HepG2 (cell line): ENCODE measurements around the gene ADAMTS2.

Experiments used
- ARID2 ChIP-seq: sonication (generic); formaldehyde crosslinking; IDR thresholded peaks from 2 replicates; pipeline ENCODE4 v1.8.1; 2022; ENCODE audit warnings: mild to moderate bottlenecking, missing genetic modification reagents, borderline replicate concordance
- CTCF ChIP-seq: sonication (generic); formaldehyde crosslinking; IDR thresholded peaks from 2 replicates; pipeline ENCODE4 v1.5.0; 2020; ENCODE audit warnings: mild to moderate bottlenecking, missing genetic modification reagents, moderate library complexity
- KMT2A ChIP-seq: sonication (generic); formaldehyde crosslinking; IDR thresholded peaks from 2 replicates; pipeline ENCODE4 v1.4.0; 2020; ENCODE audit warnings: missing genetic modification reagents
- MYC ChIP-seq: sonication (generic); formaldehyde crosslinking; IDR thresholded peaks from 2 replicates; pipeline ENCODE4 v1.9.0; 2021; ENCODE audit warnings: missing genetic modification reagents, borderline replicate concordance
- NFE2L1 ChIP-seq: sonication (generic); formaldehyde crosslinking; IDR thresholded peaks from 2 replicates; pipeline ENCODE4 v1.4.0; 2020; ENCODE audit warnings: missing genetic modification reagents, mild to moderate bottlenecking, borderline replicate concordance
- NFIC ChIP-seq: IDR thresholded peaks from 2 replicates; pipeline ENCODE4 v1.6.1; 2012; ENCODE audit warnings: mild to moderate bottlenecking, low read length, inconsistent platforms

- no peak for TF ChIP-seq CTCF (CRISPR knock-in tag)
- no peak for TF ChIP-seq NFIC
- TF ChIP-seq NFE2L1 (CRISPR knock-in tag) = no peak
- TF ChIP-seq KMT2A (CRISPR knock-in tag) = no peak
- no peak for TF ChIP-seq ARID2
- TF ChIP-seq MYC (CRISPR knock-in tag) = no peak
Observed at GRCh38 chr5:179303451-179304200, 41.6 kb downstream of the ADAMTS2 start.
